ENCODE results near the gene FBF1. TPM values are rescaled to one million over a fixed set of nuclear protein-coding genes. Genes with fewer than 3 reads are reported as not detected.

Gene FBF1
- polyA plus RNA-seq, 2 donors = 8.7 to 33.7 TPM

- Histone ChIP-seq H3K27ac (ENCODE audit: low read depth in 2 of 2, low read length in 1 of 2) (peak overlapping the region; percentile 67 to 70), H3K27me3 (ENCODE audit: control insufficient read depth in 1 of 2, insufficient read depth in 2 of 2, low read length in 2 of 2) (no peaks in the 10 kb centered on the region), H3K4me3 (ENCODE audit: low read depth in 1 of 2, low read length in 2 of 2) (no peak overlapping the region), H3K36me3 (ENCODE audit: control insufficient read depth in 2 of 2, insufficient read depth in 2 of 2, low read length in 1 of 2) (peaks cover 0 to 4% of the 10 kb centered on the region in 2 donors), H3K4me1 (ENCODE audit: control insufficient read depth in 2 of 2, insufficient read depth in 2 of 2, low read length in 1 of 2) (peaks cover 2 to 18% of the 10 kb centered on the region in 2 donors), H3K9me3 (ENCODE audit: control insufficient read depth in 2 of 2, insufficient read depth in 1 of 2, low read depth in 1 of 2, low read length in 1 of 2) (no peaks in the 10 kb centered on the region)
- 58 to 61% methylated on average over 14 of the region's 14 CpGs for WGBS, 2 donors
Observed at GRCh38 chr17:75909051-75909811, 31.6 kb downstream of the FBF1 start.

DNA sequence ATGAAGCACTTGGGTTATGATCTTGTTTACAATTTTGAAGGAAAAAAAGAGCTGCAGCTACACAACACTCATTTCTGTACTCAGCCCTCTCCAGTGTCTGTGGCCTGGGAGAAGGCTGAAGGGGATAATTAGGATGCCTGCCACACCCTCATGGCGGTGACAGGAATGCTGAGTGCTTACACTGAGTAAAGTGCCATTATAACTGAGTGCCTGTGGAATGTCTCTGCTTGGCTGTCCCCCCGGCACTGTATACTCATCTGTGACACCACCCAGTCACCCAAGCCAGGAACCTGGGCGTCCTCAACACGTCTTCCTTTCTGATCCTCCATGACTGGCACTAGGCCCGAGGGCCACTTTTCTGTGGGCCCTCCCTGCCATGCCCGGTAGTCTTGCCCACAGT lies 32.6 kb downstream of the FBF1 start:
- Histone ChIP-seq H3K4me1 (ENCODE audit: control insufficient read depth in 2 of 2, insufficient read depth in 2 of 2, low read length in 1 of 2) (peaks cover 6 to 16% of the 10 kb centered on the region in 2 donors), H3K27ac (ENCODE audit: low read depth in 2 of 2, low read length in 1 of 2) (peak overlapping the region in 1 of 2 donors; percentile 34), H3K36me3 (ENCODE audit: control insufficient read depth in 2 of 2, insufficient read depth in 2 of 2, low read length in 1 of 2) (peaks cover 0 to 4% of the 10 kb centered on the region in 2 donors), H3K4me3 (ENCODE audit: low read depth in 1 of 2, low read length in 2 of 2) (no peak overlapping the region), H3K27me3 (ENCODE audit: control insufficient read depth in 1 of 2, insufficient read depth in 2 of 2, low read length in 2 of 2) (no peaks in the 10 kb centered on the region), H3K9me3 (ENCODE audit: control insufficient read depth in 2 of 2, insufficient read depth in 1 of 2, low read depth in 1 of 2, low read length in 1 of 2) (no peaks in the 10 kb centered on the region)
- 62 to 67% methylated on average over 6 of the region's 6 CpGs for WGBS, 2 donors

- H3K27me3 ChIP-seq (ENCODE audit: control insufficient read depth in 1 of 2, insufficient read depth in 2 of 2, low read length in 2 of 2) = no peaks in the 10 kb centered on the region
- peaks cover 6 to 16% of the 10 kb centered on the region in 2 donors for H3K4me1 ChIP-seq (ENCODE audit: control insufficient read depth in 2 of 2, insufficient read depth in 2 of 2, low read length in 1 of 2)
- 74 to 77% methylated on average over 10 of the region's 10 CpGs for WGBS, 2 donors
Observed at GRCh38 chr17:75906143-75906884, 34.5 kb downstream of the FBF1 start.

GRCh38 chr17:75904749-75905521 lies 35.9 kb downstream of the FBF1 start, which contains the start of gene MRPL38:
TSS of gene MRPL38 (minus strand) at chr17:75904884. CDS start at chr17:75904875, 9 bp downstream.
- Histone ChIP-seq H3K36me3 (ENCODE audit: control insufficient read depth in 2 of 2, insufficient read depth in 2 of 2, low read length in 1 of 2) (peaks cover 8 to 19% of the 10 kb centered on the region in 2 donors), H3K27ac (ENCODE audit: low read depth in 2 of 2, low read length in 1 of 2) (peak within 1 kb of the TSS; percentile 88 to 91), H3K9me3 (ENCODE audit: control insufficient read depth in 2 of 2, insufficient read depth in 1 of 2, low read depth in 1 of 2, low read length in 1 of 2) (no peaks in the 10 kb centered on the region), H3K4me1 (ENCODE audit: control insufficient read depth in 2 of 2, insufficient read depth in 2 of 2, low read length in 1 of 2) (peaks cover 6 to 8% of the 10 kb centered on the region in 2 donors), H3K27me3 (ENCODE audit: control insufficient read depth in 1 of 2, insufficient read depth in 2 of 2, low read length in 2 of 2) (no peaks in the 10 kb centered on the region), H3K4me3 (ENCODE audit: low read depth in 1 of 2, low read length in 2 of 2) (peak within 1 kb of the TSS; percentile 80 to 90)
- 2% methylated on average over 44 to 69 of the region's 69 CpGs for WGBS, 2 donors

More at GRCh38 chr17:75906143-75906884, 34.5 kb downstream of the FBF1 start:
- no peaks in the 10 kb centered on the region for H3K9me3 ChIP-seq (ENCODE audit: control insufficient read depth in 2 of 2, insufficient read depth in 1 of 2, low read depth in 1 of 2, low read length in 1 of 2)
- H3K4me3 ChIP-seq (ENCODE audit: low read depth in 1 of 2, low read length in 2 of 2) = no peak overlapping the region
- peaks cover under 1 to 7% of the 10 kb centered on the region in 2 donors for H3K36me3 ChIP-seq (ENCODE audit: control insufficient read depth in 2 of 2, insufficient read depth in 2 of 2, low read length in 1 of 2)
- H3K27ac ChIP-seq (ENCODE audit: low read depth in 2 of 2, low read length in 1 of 2) = peak overlapping the region; percentile 88 to 91

GRCh38 chr17:75902406-75902805 lies 38.4 kb downstream of the FBF1 start:
- Histone ChIP-seq H3K36me3 (ENCODE audit: control insufficient read depth in 2 of 2, insufficient read depth in 2 of 2, low read length in 1 of 2) (peaks cover 10 to 39% of the 10 kb centered on the region in 2 donors), H3K9me3 (ENCODE audit: control insufficient read depth in 2 of 2, insufficient read depth in 1 of 2, low read depth in 1 of 2, low read length in 1 of 2) (no peaks in the 10 kb centered on the region), H3K27me3 (ENCODE audit: control insufficient read depth in 1 of 2, insufficient read depth in 2 of 2, low read length in 2 of 2) (no peaks in the 10 kb centered on the region), H3K4me1 (ENCODE audit: control insufficient read depth in 2 of 2, insufficient read depth in 2 of 2, low read length in 1 of 2) (peaks cover 2 to 6% of the 10 kb centered on the region in 2 donors), H3K4me3 (ENCODE audit: low read depth in 1 of 2, low read length in 2 of 2) (no peak overlapping the region), H3K27ac (ENCODE audit: low read depth in 2 of 2, low read length in 1 of 2) (no peak overlapping the region)
- 92 to 94% methylated on average over 6 of the region's 6 CpGs for WGBS, 2 donors

DNA sequence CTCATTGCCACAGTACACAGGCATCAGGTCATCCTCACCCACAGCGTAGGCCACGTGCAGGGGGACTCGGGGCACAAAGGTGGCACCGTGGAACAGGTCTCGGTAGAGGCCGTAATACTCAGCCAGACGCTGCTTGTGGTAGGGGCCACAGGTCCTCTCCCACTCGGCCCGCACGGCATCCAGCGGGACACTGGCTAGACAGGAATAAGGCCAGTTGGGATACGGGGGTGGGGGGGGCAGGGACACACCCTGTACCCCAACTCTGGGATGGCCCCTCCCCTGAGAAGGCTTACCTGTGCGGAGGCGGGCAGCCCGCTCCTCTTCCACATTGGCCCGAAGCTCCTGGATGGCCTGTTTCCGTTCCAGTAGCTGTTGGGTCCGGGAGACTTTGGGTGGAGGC lies 39.1 kb downstream of the FBF1 start:
- peaks cover 10 to 39% of the 10 kb centered on the region in 2 donors for H3K36me3 ChIP-seq (ENCODE audit: control insufficient read depth in 2 of 2, insufficient read depth in 2 of 2, low read length in 1 of 2)
- no peaks in the 10 kb centered on the region for H3K9me3 ChIP-seq (ENCODE audit: control insufficient read depth in 2 of 2, insufficient read depth in 1 of 2, low read depth in 1 of 2, low read length in 1 of 2)
- H3K27ac ChIP-seq (ENCODE audit: low read depth in 2 of 2, low read length in 1 of 2) = no peak overlapping the region
- no peaks in the 10 kb centered on the region for H3K27me3 ChIP-seq (ENCODE audit: control insufficient read depth in 1 of 2, insufficient read depth in 2 of 2, low read length in 2 of 2)
- 87 to 92% methylated on average over 18 of the region's 18 CpGs for WGBS, 2 donors
- no peak overlapping the region for H3K4me3 ChIP-seq (ENCODE audit: low read depth in 1 of 2, low read length in 2 of 2)
- peaks cover 4 to 5% of the 10 kb centered on the region in 2 donors for H3K4me1 ChIP-seq (ENCODE audit: control insufficient read depth in 2 of 2, insufficient read depth in 2 of 2, low read length in 1 of 2)

DNA sequence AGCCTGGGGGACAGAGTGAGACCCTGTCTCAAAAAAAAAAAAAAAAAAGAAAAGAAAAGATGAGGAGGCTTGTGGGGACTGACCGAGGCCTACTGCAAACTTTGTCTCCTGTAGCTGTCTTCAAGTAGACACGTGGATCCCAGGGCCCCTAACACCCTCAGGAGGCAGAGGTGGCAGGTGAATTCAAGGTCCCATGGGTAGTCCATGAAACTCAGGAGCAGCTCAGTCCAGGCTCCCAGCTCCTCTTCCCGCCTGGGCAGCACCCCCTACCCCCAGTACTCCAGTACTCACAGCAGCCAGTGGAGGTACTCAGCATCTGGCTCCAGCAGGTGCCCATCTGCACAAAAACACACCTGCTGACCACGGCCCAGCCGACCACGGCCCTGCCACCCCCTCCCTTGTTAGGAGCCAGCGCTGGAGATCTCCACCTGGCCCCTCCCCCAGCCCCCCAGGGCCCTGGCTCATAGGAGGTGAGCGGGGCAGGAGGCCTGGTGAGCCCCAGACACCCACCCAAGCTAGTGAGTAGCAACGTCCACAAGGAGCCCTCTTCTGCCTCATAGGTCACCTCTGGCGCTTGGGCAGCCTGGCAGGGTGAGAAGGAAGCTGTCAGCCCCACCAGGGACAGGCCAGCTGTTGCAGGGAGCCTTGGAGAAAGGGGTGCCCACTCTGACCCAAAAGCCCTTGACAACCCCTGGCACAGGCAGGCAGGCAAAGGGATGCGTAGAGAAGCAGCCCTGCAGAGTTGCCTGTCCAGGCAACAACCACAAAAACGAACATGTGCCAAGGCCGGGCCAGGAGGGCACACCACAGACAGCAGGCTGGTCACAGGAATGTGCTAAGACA lies 39.9 kb downstream of the FBF1 start:
- 78 to 79% methylated on average over 13 of the region's 13 CpGs for WGBS, 2 donors
- no peak overlapping the region for H3K4me3 ChIP-seq (ENCODE audit: low read depth in 1 of 2, low read length in 2 of 2)
- peaks cover 10 to 39% of the 10 kb centered on the region in 2 donors for H3K36me3 ChIP-seq (ENCODE audit: control insufficient read depth in 2 of 2, insufficient read depth in 2 of 2, low read length in 1 of 2)
- H3K9me3 ChIP-seq (ENCODE audit: control insufficient read depth in 2 of 2, insufficient read depth in 1 of 2, low read depth in 1 of 2, low read length in 1 of 2) = no peaks in the 10 kb centered on the region
- H3K27ac ChIP-seq (ENCODE audit: low read depth in 2 of 2, low read length in 1 of 2) = no peak overlapping the region
- no peaks in the 10 kb centered on the region for H3K27me3 ChIP-seq (ENCODE audit: control insufficient read depth in 1 of 2, insufficient read depth in 2 of 2, low read length in 2 of 2)
- peaks cover 4 to 5% of the 10 kb centered on the region in 2 donors for H3K4me1 ChIP-seq (ENCODE audit: control insufficient read depth in 2 of 2, insufficient read depth in 2 of 2, low read length in 1 of 2)

- H3K4me3 ChIP-seq (ENCODE audit: low read depth in 1 of 2, low read length in 2 of 2) = no peak overlapping the region
- H3K27me3 ChIP-seq (ENCODE audit: control insufficient read depth in 1 of 2, insufficient read depth in 2 of 2, low read length in 2 of 2) = no peaks in the 10 kb centered on the region
- no peak overlapping the region for H3K27ac ChIP-seq (ENCODE audit: low read depth in 2 of 2, low read length in 1 of 2)
- H3K9me3 ChIP-seq (ENCODE audit: control insufficient read depth in 2 of 2, insufficient read depth in 1 of 2, low read depth in 1 of 2, low read length in 1 of 2) = no peaks in the 10 kb centered on the region
- peaks cover 7 to 11% of the 10 kb centered on the region in 2 donors for H3K4me1 ChIP-seq (ENCODE audit: control insufficient read depth in 2 of 2, insufficient read depth in 2 of 2, low read length in 1 of 2)
- 89 to 90% methylated on average over 23 of the region's 23 CpGs for WGBS, 2 donors
- H3K36me3 ChIP-seq (ENCODE audit: control insufficient read depth in 2 of 2, insufficient read depth in 2 of 2, low read length in 1 of 2) = peaks cover 10 to 39% of the 10 kb centered on the region in 2 donors
Observed at GRCh38 chr17:75899767-75900468, 40.9 kb downstream of the FBF1 start.

All from esophagus (tissue), 2 donors.